EH (cell line): ENCODE data around the gene RSPH9.
"Not testable (repeated sequence)": the region's sequence is repeated elsewhere in the genome, so short reads cannot be mapped to it uniquely, and the experiment has no call there.

Experiments used
- DNase-seq: peaks from one replicate; pipeline ENCODE4 v3.0.0-alpha.2; 2015; ENCODE audit warnings: low read depth

The RSPH9 gene

GRCh38 chr6:43687079-43687436 lies 42.2 kb downstream of the RSPH9 start:
- no peak for DNase-seq

DNA sequence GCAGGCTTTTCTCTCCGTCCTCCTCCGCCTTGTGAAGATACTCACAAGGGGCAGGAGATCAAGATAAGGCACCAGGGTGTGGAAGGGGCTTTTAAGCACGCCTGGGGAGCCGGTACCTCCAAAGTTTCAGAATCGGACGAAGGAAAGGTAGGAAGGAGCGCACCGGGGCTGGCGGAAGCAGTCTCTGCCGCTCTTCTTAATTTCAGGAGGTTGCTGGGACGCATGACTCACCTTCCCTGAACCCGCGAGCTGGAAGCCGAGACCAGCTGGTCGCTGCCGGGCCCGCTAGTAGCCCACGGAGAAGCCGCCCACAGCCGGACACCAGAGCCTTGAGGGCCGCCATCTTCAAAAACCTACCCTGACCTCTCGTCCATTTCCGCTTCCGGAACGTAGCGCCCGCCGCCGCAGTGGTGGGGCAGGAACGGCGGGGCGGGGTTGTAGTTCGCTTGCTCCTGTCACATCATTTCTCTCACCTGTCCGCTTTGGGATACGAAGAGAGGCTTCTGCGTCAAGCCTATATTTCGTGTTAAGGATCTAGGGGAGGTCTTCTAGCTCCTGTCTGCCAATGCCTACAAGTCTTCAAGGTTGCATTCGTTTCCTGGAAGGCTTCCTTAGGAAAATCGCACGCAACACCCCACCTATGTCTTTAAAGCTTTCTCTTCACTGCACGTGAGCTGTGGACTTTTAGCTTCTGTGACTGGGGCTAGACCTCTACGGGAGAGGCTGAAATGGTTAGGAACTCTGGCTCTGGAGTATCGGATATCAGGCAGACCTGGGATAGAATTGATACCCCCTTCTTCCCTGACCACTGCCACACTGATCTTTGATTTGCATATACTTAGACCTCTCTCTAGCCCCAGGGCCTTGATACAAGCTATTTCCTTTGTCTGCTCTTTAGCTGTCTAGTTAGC lies 42.9 kb downstream of the RSPH9 start, which contains the start of gene MRPS18A:
Gene MRPS18A, minus strand, starts transcription at position 355 of the 911 bp plus-strand sequence. Its CDS starts 12 bp downstream, at position 343.
- peak; percentile 80 for DNase-seq

DNA sequence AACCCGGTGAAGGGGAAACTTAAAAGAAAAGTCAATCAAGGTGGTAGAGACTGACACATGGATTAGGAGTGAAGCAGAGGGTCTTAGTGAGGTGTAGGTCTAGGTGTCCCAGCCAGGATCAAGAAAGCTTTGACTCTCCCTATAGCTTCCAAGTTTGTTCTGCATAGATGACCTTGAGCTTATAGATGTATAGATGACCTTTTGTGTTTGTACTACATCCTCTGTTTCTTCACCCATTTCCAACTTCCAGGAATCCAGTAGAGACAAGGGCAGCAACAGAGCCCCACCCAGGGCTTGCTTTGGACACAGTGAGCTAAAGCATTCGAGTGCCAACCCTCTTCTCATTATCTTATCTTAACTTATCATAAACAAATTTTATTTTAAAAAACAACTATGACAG lies 44.6 kb downstream of the RSPH9 start:
- DNase-seq: no peak

- DNase-seq: no peak
These were observed 50.6 kb downstream of the RSPH9 start for GRCh38 chr6:43695215-43695966.

DNA sequence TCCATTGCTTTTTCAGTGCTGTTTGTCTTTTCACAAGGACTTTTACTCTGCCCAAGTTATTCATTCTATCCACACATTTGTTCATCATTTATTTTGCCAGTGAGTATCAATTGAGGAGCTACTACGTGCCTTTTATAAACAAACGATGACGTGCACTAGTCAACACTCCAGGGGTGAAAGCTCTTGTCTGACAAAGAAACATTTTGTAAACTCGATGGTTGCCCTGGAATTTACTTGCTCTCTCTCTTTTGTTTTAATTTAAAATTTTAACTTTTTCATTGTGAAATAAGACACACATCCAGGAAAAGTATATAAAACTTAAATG lies 51.1 kb downstream of the RSPH9 start:
- no peak for DNase-seq

GRCh38 chr6:43697421-43697820 lies 52.6 kb downstream of the RSPH9 start:
- DNase-seq: no peak

DNA sequence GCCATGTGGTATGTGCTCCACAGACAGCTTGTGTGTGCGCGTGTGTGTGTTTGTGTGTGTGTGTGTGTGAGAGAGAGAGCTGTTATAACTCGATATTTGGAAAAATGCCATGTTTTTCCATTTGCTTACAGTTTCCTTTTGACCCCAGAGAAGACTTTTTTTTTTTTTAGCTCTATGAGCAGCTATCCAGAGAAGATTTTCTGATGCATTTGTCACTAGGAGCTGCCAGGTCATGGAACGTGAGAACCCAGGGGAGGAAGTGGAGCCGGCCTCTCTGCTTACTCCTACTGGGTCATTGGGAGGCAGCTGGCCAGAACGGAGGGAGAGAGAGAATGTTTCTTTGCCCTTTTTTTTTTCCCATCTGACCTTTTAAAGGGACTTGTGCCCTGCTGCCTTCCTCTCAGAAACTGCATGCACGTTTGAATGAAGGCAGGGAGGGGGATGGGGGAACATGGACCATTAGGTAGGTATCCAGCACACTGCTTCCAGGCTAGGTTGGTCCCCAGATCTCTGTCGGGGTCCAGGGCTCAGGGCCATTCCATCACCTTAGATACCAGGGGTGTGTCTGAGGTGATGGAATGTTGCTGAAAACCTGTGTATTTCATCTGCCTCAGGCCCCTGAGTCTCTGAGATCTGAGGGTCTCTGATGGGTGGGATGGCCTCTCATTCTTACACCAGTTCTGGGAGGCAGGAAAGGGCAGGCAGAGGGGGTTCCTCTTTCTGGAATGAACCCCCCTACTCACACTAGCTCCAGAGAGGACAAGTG lies 53.9 kb downstream of the RSPH9 start:
- peak; percentile 68 for DNase-seq

DNA sequence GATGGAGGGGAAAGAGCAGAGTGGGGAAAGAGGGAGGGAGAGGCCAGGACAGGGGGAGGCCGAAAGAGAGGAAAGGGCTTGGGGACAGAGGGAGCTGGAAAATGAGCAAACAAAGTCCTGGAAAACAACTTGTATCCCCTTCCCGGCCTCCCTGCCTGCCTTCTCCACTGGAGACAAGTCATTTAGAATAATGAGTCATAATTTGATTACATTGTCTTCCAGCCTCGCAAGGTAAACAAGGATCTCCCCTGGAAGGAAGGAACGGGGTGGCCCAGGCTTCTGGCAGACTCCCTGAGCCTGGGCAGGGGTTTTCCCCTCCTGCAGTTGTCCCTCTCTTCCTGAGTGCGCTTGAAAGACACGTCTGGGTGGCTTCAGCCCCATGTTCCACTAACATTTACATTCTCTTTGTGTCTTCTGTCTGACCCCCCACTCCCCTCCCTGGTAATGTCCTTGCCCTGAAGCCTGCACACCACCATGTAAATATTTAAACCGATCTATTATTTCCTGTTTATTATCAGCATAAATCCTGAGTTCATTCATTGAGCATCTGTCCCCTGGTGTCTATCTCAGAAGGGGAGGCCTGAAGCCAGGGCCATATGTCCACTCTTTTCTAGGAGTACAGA lies 54.8 kb downstream of the RSPH9 start:
- DNase-seq: peak; percentile 45

DNA sequence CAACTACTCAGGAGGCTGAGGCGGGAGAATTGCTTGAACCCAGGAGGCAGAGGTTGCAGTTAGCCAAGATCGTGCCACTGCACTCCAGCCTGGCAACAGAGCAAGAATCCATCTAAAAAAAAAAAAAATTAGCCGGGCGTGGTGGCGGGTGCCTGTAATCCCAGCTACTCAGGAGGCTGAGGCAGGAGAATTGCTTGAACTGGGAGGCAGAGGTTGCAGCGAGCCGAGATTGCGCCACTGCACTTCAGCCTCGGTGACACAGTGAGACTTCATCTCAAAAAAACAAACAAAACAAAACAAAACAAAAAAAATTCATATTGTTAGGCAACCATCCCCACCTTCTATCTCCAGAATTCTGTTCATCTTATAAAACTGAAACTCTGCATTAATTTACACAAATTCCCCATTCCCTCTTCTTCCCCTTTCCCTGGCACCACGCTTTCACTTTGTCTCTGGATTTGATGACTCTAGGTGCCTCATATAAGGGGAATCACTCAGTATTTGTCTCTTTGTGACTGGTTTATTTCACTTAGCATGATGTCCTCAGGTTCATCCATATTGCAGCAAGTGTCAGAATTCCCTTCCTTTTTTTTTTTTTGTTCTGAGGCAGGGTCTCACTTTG lies 56.2 kb downstream of the RSPH9 start:
- not testable (repeated sequence) for DNase-seq

- DNase-seq: no peak
These were observed 57.3 kb downstream of the RSPH9 start for GRCh38 chr6:43702171-43702533.

- DNase-seq: peak; percentile 97
These were observed 58.0 kb downstream of the RSPH9 start for GRCh38 chr6:43702534-43703440.

GRCh38 chr6:43703512-43704429 lies 58.9 kb downstream of the RSPH9 start:
- DNase-seq: no peak

- DNase-seq: peak; percentile 24
These were observed 61.2 kb downstream of the RSPH9 start for GRCh38 chr6:43705996-43706395.

- DNase-seq: no peak
These were observed 62.0 kb downstream of the RSPH9 start for GRCh38 chr6:43706788-43707187.

DNA sequence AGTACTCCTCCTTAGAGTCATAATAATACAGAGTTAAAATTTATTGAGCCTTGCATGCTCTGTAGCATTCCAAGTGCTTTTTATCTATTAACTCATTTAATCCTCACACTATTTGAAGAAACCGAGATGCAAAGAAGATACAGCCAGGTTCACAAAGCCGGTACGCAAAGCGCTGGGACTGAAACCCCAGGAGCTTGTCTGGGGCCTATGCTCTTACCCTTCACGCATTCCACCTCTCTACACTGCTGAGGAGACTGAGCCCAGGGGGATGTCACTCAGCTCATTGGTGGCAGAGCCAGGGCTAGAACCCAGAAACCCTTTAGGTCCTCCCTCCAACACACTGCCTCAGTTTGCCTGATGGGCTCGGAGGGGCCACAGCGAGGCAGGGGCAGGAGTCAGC lies 62.4 kb downstream of the RSPH9 start:
- no peak for DNase-seq

DNA sequence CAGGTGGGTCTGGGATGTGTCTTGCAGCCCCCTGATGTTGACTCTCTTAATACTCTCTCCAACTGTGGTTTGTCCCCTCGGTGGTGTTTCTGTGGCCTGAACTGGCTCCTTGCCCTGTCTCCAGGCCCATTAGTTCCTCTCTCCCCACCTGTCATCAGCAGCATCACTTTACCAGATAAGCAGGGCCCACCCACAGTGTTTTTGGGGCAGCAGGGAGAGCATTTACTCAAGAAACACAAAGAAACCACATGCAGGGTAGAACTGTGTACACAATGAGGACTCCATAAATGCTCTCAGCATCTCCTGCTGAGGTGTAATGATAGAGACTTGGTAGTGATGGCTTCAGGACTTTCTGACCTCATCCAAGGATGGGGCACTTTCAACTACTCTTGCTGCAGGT lies 62.9 kb downstream of the RSPH9 start:
- no peak for DNase-seq

GRCh38 chr6:43708860-43709653 lies 64.2 kb downstream of the RSPH9 start:
- peak; percentile 72 for DNase-seq

- no peak for DNase-seq
These were observed 64.9 kb downstream of the RSPH9 start for GRCh38 chr6:43709654-43710303.
